HG03460 (cell line): ENCODE results near the gene CD79B.

Source experiments
- ATAC-seq: cut with Tn5 transposase; IDR thresholded peaks from one replicate; pipeline ENCODE4 v1.9.1; 2021; ENCODE audit not compliant: unreplicated experiment

CD79B gene

GRCh38 chr17:63954402-63955063 is 22.4 kb upstream of the CD79B start:
- ATAC-seq, result peak; percentile 59

GRCh38 chr17:63950940-63951907 is 19.1 kb upstream of the CD79B start:
- ATAC-seq, result no peak

- ATAC-seq, result no peak
These were observed 17.6 kb upstream of the CD79B start for GRCh38 chr17:63949576-63950250.

- ATAC-seq, result no peak
These were observed 16.4 kb upstream of the CD79B start for GRCh38 chr17:63948521-63948920.

- ATAC-seq, result no peak
These were observed 15.7 kb upstream of the CD79B start for GRCh38 chr17:63947711-63948330.

GRCh38 chr17:63946440-63947363 is 14.6 kb upstream of the CD79B start:
- peak; percentile 55 for ATAC-seq

GRCh38 chr17:63945784-63946439 is 13.8 kb upstream of the CD79B start:
- peak; percentile 41 for ATAC-seq

GRCh38 chr17:63944736-63945499 is 12.8 kb upstream of the CD79B start:
- ATAC-seq, result no peak

- no peak for ATAC-seq
These were observed 11.6 kb upstream of the CD79B start for GRCh38 chr17:63943745-63944144.

- ATAC-seq, result no peak
These were observed 10.3 kb upstream of the CD79B start for GRCh38 chr17:63942309-63942985.

GRCh38 chr17:63941751-63942150 is 9.6 kb upstream of the CD79B start:
- ATAC-seq, result no peak

- ATAC-seq, result no peak
These were observed 9.0 kb upstream of the CD79B start for GRCh38 chr17:63941162-63941561.

- ATAC-seq, result no peak
These were observed 8.5 kb upstream of the CD79B start for GRCh38 chr17:63940584-63940983.

GRCh38 chr17:63939884-63940283 is 7.8 kb upstream of the CD79B start:
- ATAC-seq, result no peak

- ATAC-seq, result no peak
These were observed 7.3 kb upstream of the CD79B start for GRCh38 chr17:63939401-63939800.

GRCh38 chr17:63937920-63938319 is 5.8 kb upstream of the CD79B start:
- no peak for ATAC-seq

- ATAC-seq, result no peak
These were observed 5.2 kb upstream of the CD79B start for GRCh38 chr17:63937319-63937718.
